ENCODE measurements around the gene PHLDA3. TPM values are rescaled to one million over a fixed set of nuclear protein-coding genes. Genes with fewer than 3 reads are reported as not detected.

PHLDA3 gene
- total and polyA plus RNA-seq, 4 donors = 12.8 to 73.2 (median 38.9) TPM

- H3K27ac ChIP-seq (ENCODE audit: low read depth in 1 of 2, low read length in 1 of 2) = peak overlapping the region; percentile 89 to 98
- peak overlapping the region; percentile 69 for H3K4me3 ChIP-seq
- ATAC-seq (ENCODE audit: insufficient read depth, low FRiP score) (no peak), DNase-seq (no peak)
- no peaks in the 10 kb centered on the region for H3K27me3 ChIP-seq (ENCODE audit: control insufficient read depth in 3 of 3, insufficient read depth in 3 of 3, low read length in 2 of 3)
- H3K9ac ChIP-seq (ENCODE audit: insufficient read depth in 1 of 2, low read length in 2 of 2) = peak overlapping the region; percentile 76
- peaks cover 0 to 3% (median under 1%) of the 10 kb centered on the region in 4 donors for H3K36me3 ChIP-seq (ENCODE audit: control insufficient read depth in 4 of 4, insufficient read depth in 4 of 4, low read length in 4 of 4)
- TF ChIP-seq CTCF (IDR thresholded peaks at IDR 0.05; ENCODE audit: control extremely low read depth, extremely low read depth) = no peak
- H3K9me3 ChIP-seq (ENCODE audit: control insufficient read depth in 4 of 4, insufficient read depth in 3 of 4, low read length in 3 of 4) = no peaks in the 10 kb centered on the region
- peaks cover 5 to 61% (median 35%) of the 10 kb centered on the region in 5 donors for H3K4me1 ChIP-seq (ENCODE audit: control insufficient read depth in 5 of 5, insufficient read depth in 5 of 5, low read length in 5 of 5)
- WGBS, 2 donors = 43 to 57% methylated on average over 3 of the region's 3 CpGs
Observed at GRCh38 chr1:201506092-201506491, 37.1 kb upstream of the PHLDA3 start.

GRCh38 chr1:201505503-201505890 is 36.5 kb upstream of the PHLDA3 start:
- 3 to 8% methylated on average over 4 of the region's 4 CpGs for WGBS, 2 donors

GRCh38 chr1:201504799-201505502 is 36.0 kb upstream of the PHLDA3 start:
- no peak for ATAC-seq (ENCODE audit: insufficient read depth, low FRiP score)
- WGBS, 2 donors = 69 to 81% methylated on average over 9 of the region's 9 CpGs
- peak in 2 of 3 donors; percentile 40 to 50 for DNase-seq
- H3K27me3 ChIP-seq (ENCODE audit: control insufficient read depth in 3 of 3, insufficient read depth in 3 of 3, low read length in 2 of 3) = no peaks in the 10 kb centered on the region
- peak overlapping the region; percentile 31 for H3K4me3 ChIP-seq
- peak overlapping the region in 1 of 2 donors; percentile 14 for H3K9ac ChIP-seq (ENCODE audit: insufficient read depth in 1 of 2, low read length in 2 of 2)
- no peak for TF ChIP-seq CTCF (IDR thresholded peaks at IDR 0.05; ENCODE audit: control extremely low read depth, extremely low read depth)
- H3K27ac ChIP-seq (ENCODE audit: low read depth in 1 of 2, low read length in 1 of 2) = peak overlapping the region in 1 of 2 donors; percentile 98
- no peaks in the 10 kb centered on the region for H3K9me3 ChIP-seq (ENCODE audit: control insufficient read depth in 4 of 4, insufficient read depth in 3 of 4, low read length in 3 of 4)
- peaks cover 5 to 71% (median 44%) of the 10 kb centered on the region in 5 donors for H3K4me1 ChIP-seq (ENCODE audit: control insufficient read depth in 5 of 5, insufficient read depth in 5 of 5, low read length in 5 of 5)
- H3K36me3 ChIP-seq (ENCODE audit: control insufficient read depth in 4 of 4, insufficient read depth in 4 of 4, low read length in 4 of 4) = peaks cover 0 to 5% (median 2%) of the 10 kb centered on the region in 4 donors

More at GRCh38 chr1:201505503-201505890, 36.5 kb upstream of the PHLDA3 start:
- DNase-seq (peak in 2 of 3 donors; percentile 68 to 76), ATAC-seq (ENCODE audit: insufficient read depth, low FRiP score) (no peak)
- no peaks in the 10 kb centered on the region for H3K27me3 ChIP-seq (ENCODE audit: control insufficient read depth in 3 of 3, insufficient read depth in 3 of 3, low read length in 2 of 3)
- H3K9me3 ChIP-seq (ENCODE audit: control insufficient read depth in 4 of 4, insufficient read depth in 3 of 4, low read length in 3 of 4) = no peaks in the 10 kb centered on the region
- peaks cover 0 to 3% (median under 1%) of the 10 kb centered on the region in 4 donors for H3K36me3 ChIP-seq (ENCODE audit: control insufficient read depth in 4 of 4, insufficient read depth in 4 of 4, low read length in 4 of 4)
- H3K4me3 ChIP-seq = peak overlapping the region; percentile 69
- TF ChIP-seq CTCF (IDR thresholded peaks at IDR 0.05; ENCODE audit: control extremely low read depth, extremely low read depth) = no peak
- H3K4me1 ChIP-seq (ENCODE audit: control insufficient read depth in 5 of 5, insufficient read depth in 5 of 5, low read length in 5 of 5) = peaks cover 5 to 66% (median 41%) of the 10 kb centered on the region in 5 donors
- H3K9ac ChIP-seq (ENCODE audit: insufficient read depth in 1 of 2, low read length in 2 of 2) = peak overlapping the region in 1 of 2 donors; percentile 76
- H3K27ac ChIP-seq (ENCODE audit: low read depth in 1 of 2, low read length in 1 of 2) = peak overlapping the region in 1 of 2 donors; percentile 98
